Neuronal stem cell (in vitro differentiated cells): Measurements from ENCODE around the gene INTS6.

Experiments
- DNase-seq: peaks from one replicate; pipeline ENCODE4 v3.0.0-alpha.2; 2013; ENCODE audit warnings: low spot score
- H2AFZ ChIP-seq: one replicate; pipeline ENCODE4 v1.6.1; 2013; ENCODE audit warnings: mild to moderate bottlenecking, low read length, inconsistent platforms
- H2AK5ac ChIP-seq: 2 replicates; pipeline ENCODE4 v1.6.1; 2013; ENCODE audit warnings: low read depth, mild to moderate bottlenecking, inconsistent platforms, low read length, moderate library complexity, mixed read lengths
- H2BK120ac ChIP-seq: 2 replicates; pipeline ENCODE4 v1.6.1; 2013; ENCODE audit warnings: low read depth, mild to moderate bottlenecking, inconsistent platforms, low read length, moderate library complexity, mixed read lengths
- H2BK12ac ChIP-seq: one replicate; pipeline ENCODE4 v1.6.1; 2013; ENCODE audit warnings: low read length, inconsistent platforms
- H2BK15ac ChIP-seq: 2 replicates; pipeline ENCODE4 v1.6.1; 2013; ENCODE audit warnings: mild to moderate bottlenecking, low read length, inconsistent platforms, mixed read lengths
- H2BK5ac ChIP-seq: one replicate; pipeline ENCODE4 v1.6.1; 2013; ENCODE audit warnings: inconsistent platforms, mild to moderate bottlenecking, low read length, moderate library complexity
- H3K14ac ChIP-seq: one replicate; pipeline ENCODE4 v1.6.1; 2013; ENCODE audit warnings: low read length, inconsistent platforms
- H3K18ac ChIP-seq: 2 replicates; pipeline ENCODE4 v1.6.1; 2013; ENCODE audit warnings: low read length, inconsistent platforms
- H3K23ac ChIP-seq: 2 replicates; pipeline ENCODE4 v1.6.1; 2013; ENCODE audit warnings: low read depth, mild to moderate bottlenecking, mixed read lengths, low read length, inconsistent platforms; ENCODE audit not compliant: poor library complexity
- H3K27ac ChIP-seq: replicated peaks from 3 replicates; pipeline ENCODE4 v1.5.1; 2013; ENCODE audit warnings: low read length, inconsistent platforms
- H3K27me3 ChIP-seq, 3 experiments: 2 replicates each; pipeline ENCODE4 v1.6.1; 2013; ENCODE audit warnings: low read length in 3 of 3, mild to moderate bottlenecking in 2 of 3, inconsistent platforms in 1 of 3, low read depth in 1 of 3, mixed read lengths in 1 of 3, moderate library complexity in 1 of 3; ENCODE audit not compliant: control insufficient read depth in 3 of 3, insufficient read depth in 3 of 3
- H3K36me3 ChIP-seq, 2 donors: replicated peaks in 1 of 2; 2 replicates each; pipeline ENCODE4 v1.6.1; 2013; ENCODE audit warnings: low read length in 2 of 2; ENCODE audit not compliant: control insufficient read depth in 2 of 2, insufficient read depth in 2 of 2
- H3K4ac ChIP-seq: 2 replicates; pipeline ENCODE4 v1.6.1; 2013; ENCODE audit warnings: inconsistent platforms, mild to moderate bottlenecking, low read length, moderate library complexity
- H3K4me1 ChIP-seq, 2 donors: 1 replicate in 1 of 2; 2 replicates in 1 of 2; pipeline ENCODE4 v1.6.1; 2013; ENCODE audit warnings: low read length in 2 of 2, low read depth in 1 of 2; ENCODE audit not compliant: control insufficient read depth in 2 of 2, insufficient read depth in 1 of 2
- H3K4me2 ChIP-seq: one replicate; pipeline ENCODE4 v1.6.1; 2013; ENCODE audit warnings: mild to moderate bottlenecking, low read length, inconsistent platforms; ENCODE audit not compliant: insufficient read depth, poor library complexity, severe bottlenecking
- H3K4me3 ChIP-seq, 2 donors: 2 replicates each; pipeline ENCODE4 v1.5.1; 2013; ENCODE audit warnings: low read length in 2 of 2, mild to moderate bottlenecking in 2 of 2, inconsistent platforms in 1 of 2, moderate library complexity in 1 of 2
- H3K79me1 ChIP-seq: one replicate; pipeline ENCODE4 v1.6.1; 2013; ENCODE audit warnings: low read depth, mild to moderate bottlenecking, inconsistent platforms, low read length, moderate library complexity
- H3K9ac ChIP-seq: one replicate; pipeline ENCODE4 v1.6.1; 2013; ENCODE audit warnings: mild to moderate bottlenecking, low read depth, low read length, inconsistent platforms; ENCODE audit not compliant: poor library complexity
- H3K9me3 ChIP-seq, 2 donors: replicated peaks in 1 of 2; 2 replicates each; pipeline versions ENCODE3 to v1.6.1; 2013; ENCODE audit warnings: low read length in 2 of 2, mild to moderate bottlenecking in 2 of 2, inconsistent platforms in 1 of 2, low read depth in 1 of 2, mixed read lengths in 1 of 2, moderate library complexity in 1 of 2; ENCODE audit not compliant: control insufficient read depth in 2 of 2, insufficient read depth in 1 of 2
- H4K8ac ChIP-seq: one replicate; pipeline ENCODE4 v1.6.1; 2013; ENCODE audit warnings: low read depth, mild to moderate bottlenecking, inconsistent platforms, low read length, moderate library complexity
- H4K91ac ChIP-seq: one replicate; pipeline ENCODE4 v1.6.1; 2013; ENCODE audit warnings: low read length, low read depth, mild to moderate bottlenecking, inconsistent platforms; ENCODE audit not compliant: poor library complexity
- WGBS, 2 donors: extraction: QIAGEN DNeasy Blood & Tissue Kit; methylation state at CpG; one replicate each; pipeline ENCODE4 v1.1.7; 2013; ENCODE audit warnings: missing lambda C conversion rate in 2 of 2, mixed read lengths in 1 of 2; ENCODE audit not compliant: insufficient read length in 2 of 2, insufficient replicate concordance in 1 of 2; ENCODE audit errors: extremely low coverage in 2 of 2; 5-methylcytosine and 5-hydroxymethylcytosine counted together

Gene INTS6

DNA sequence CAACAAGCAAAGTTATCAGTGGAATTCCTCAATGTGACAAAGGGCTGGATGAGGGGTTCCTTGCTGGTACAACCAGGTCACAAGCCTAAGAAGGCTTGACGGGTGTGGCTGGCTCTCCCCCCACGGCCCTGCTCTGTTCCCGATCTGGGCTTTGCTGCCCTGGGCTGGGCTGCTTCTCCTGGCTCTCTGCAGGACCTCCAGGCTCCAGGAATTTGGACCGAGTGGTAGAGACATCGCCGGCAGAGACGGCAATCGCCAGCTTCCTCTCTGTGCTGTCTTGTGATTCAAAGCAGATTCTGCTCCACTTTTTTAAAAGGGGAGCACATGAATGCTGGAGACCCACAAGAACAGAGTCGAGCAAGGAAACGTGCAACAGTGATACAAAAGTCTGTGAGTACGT lies 113.5 kb downstream of the INTS6 start, which contains the start of gene SERPINE3:
SERPINE3 (plus strand) TSS at position 338 of the 400 bp plus-strand sequence. CDS start 1,401 bp downstream, outside the sequence.
- Histone ChIP-seq H2BK120ac (no peak within 1 kb of the TSS), H3K4me1 (no peaks in the 10 kb centered on the region), H3K9me3 (peaks cover 0 to 1% of the 10 kb centered on the region in 2 donors), H3K4me2 (no peak within 1 kb of the TSS), H3K4ac (no peak within 1 kb of the TSS), H4K8ac (no peak within 1 kb of the TSS), H3K27me3 (no peaks in the 10 kb centered on the region), H3K27ac (no peak within 1 kb of the TSS), H4K91ac (no peak within 1 kb of the TSS), H3K79me1 (peaks cover 2% of the 10 kb centered on the region), H3K18ac (no peak within 1 kb of the TSS), H2BK12ac (no peak within 1 kb of the TSS), H3K9ac (no peak within 1 kb of the TSS), H2AK5ac (no peak within 1 kb of the TSS), H3K14ac (no peak within 1 kb of the TSS), H2BK15ac (no peak within 1 kb of the TSS), H2BK5ac (no peak within 1 kb of the TSS), H2AFZ (no peak within 1 kb of the TSS), H3K4me3 (no peak within 1 kb of the TSS), H3K36me3 (no peaks in the 10 kb centered on the region), H3K23ac (no peak within 1 kb of the TSS)
- WGBS, 2 donors: no CpG with 5 or more reads among the region's 11 CpGs
- DNase-seq: no peak

DNA sequence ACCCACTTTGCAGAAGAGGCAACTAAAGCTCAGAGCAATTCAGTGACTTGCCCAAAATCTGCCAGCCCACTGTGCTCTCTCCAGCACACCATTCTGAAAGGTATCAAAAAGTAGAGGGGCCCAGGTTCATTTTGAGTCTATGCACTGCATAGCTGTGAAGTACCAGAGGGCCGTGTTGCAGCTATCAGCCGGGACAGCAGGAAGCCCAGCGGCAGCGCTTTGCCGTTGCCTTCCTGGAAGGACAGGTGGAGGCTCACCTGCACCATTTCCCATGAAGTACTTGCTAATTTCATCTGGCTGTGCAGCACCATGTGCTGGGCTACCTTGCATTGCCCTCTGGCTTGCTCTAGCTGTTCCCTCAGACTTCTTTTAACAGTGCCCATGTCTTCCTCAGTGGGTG lies 116.1 kb downstream of the INTS6 start:
- Histone ChIP-seq H3K9me3 (peaks cover 0 to 1% of the 10 kb centered on the region in 2 donors), H3K23ac (no peak overlapping the region), H2AK5ac (no peak overlapping the region), H3K4me3 (no peak overlapping the region), H4K8ac (no peak overlapping the region), H3K14ac (no peak overlapping the region), H2AFZ (no peak overlapping the region), H3K36me3 (no peaks in the 10 kb centered on the region), H3K18ac (no peak overlapping the region), H3K27me3 (no peaks in the 10 kb centered on the region), H2BK12ac (no peak overlapping the region), H3K4ac (no peak overlapping the region), H3K4me1 (no peaks in the 10 kb centered on the region), H3K27ac (no peak overlapping the region), H2BK120ac (no peak overlapping the region), H2BK5ac (no peak overlapping the region), H3K9ac (no peak overlapping the region), H2BK15ac (no peak overlapping the region), H3K4me2 (no peak overlapping the region), H3K79me1 (peaks cover 2% of the 10 kb centered on the region), H4K91ac (no peak overlapping the region)
- no peak for DNase-seq
- no CpG with 5 or more reads among the region's 5 CpGs for WGBS, 2 donors

DNA sequence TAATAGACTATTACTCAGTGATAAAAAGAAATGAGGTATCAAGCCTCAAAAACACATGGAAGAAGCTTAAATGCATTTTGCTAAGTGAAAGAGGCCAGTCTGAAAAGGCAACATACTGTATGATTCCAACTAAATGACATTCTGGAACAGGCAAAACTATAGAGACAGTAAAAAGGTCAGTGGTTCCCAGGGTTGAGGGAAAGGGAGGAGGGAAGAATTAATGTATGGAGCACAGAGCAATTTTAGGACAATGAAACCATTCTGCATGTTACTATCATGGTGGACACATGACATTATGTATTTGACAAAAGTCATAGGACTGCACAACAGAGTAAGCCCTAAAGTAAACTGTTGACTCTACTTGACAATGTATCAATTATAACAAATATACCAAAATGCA lies 119.0 kb downstream of the INTS6 start:
- Histone ChIP-seq H2BK5ac (no peak overlapping the region), H3K36me3 (no peaks in the 10 kb centered on the region), H4K8ac (no peak overlapping the region), H2BK120ac (no peak overlapping the region), H3K27ac (no peak overlapping the region), H3K9ac (no peak overlapping the region), H3K18ac (no peak overlapping the region), H3K4me1 (peaks cover 0 to 3% of the 10 kb centered on the region in 2 donors), H3K4ac (no peak overlapping the region), H3K27me3 (no peaks in the 10 kb centered on the region), H2AK5ac (no peak overlapping the region), H3K79me1 (peaks cover 2% of the 10 kb centered on the region), H3K4me3 (no peak overlapping the region), H3K4me2 (no peak overlapping the region), H2AFZ (no peak overlapping the region), H2BK15ac (no peak overlapping the region), H3K9me3 (peaks cover 0 to 1% of the 10 kb centered on the region in 2 donors), H2BK12ac (no peak overlapping the region), H3K14ac (no peak overlapping the region), H3K23ac (no peak overlapping the region), H4K91ac (no peak overlapping the region)
- no peak for DNase-seq

DNA sequence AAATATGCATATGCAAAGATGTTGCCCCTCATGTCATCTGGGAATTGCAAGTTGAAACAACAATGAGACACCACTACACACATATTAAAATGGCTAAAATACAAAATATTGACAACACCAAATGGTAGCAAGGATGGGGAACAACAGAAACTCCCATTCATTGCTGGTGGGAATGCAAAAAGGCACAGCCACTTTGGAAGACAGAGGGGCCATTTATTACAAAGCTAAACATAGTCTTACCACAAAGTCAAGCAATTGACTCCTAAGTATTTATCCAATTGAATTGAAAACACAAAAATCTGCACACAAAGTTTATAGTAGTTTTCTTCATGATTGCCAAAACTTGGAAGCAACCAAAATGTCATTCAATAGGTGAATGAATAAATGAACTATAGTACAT lies 119.4 kb downstream of the INTS6 start:
- no peak overlapping the region for H3K9ac ChIP-seq
- H2BK15ac ChIP-seq: no peak overlapping the region
- H2BK120ac ChIP-seq: no peak overlapping the region
- no peak overlapping the region for H3K4ac ChIP-seq
- H4K91ac ChIP-seq: no peak overlapping the region
- no peak for DNase-seq
- no peak overlapping the region for H2BK12ac ChIP-seq
- no peak overlapping the region for H3K4me2 ChIP-seq
- H2AK5ac ChIP-seq: no peak overlapping the region
- H3K18ac ChIP-seq: no peak overlapping the region
- H3K23ac ChIP-seq: no peak overlapping the region
- H3K14ac ChIP-seq: no peak overlapping the region
- H2BK5ac ChIP-seq: no peak overlapping the region
- H2AFZ ChIP-seq: no peak overlapping the region
- H3K4me3 ChIP-seq: no peak overlapping the region
- no peaks in the 10 kb centered on the region for H3K27me3 ChIP-seq
- peaks cover 2% of the 10 kb centered on the region for H3K79me1 ChIP-seq
- H4K8ac ChIP-seq: no peak overlapping the region
- H3K27ac ChIP-seq: no peak overlapping the region
- peaks cover 0 to 3% of the 10 kb centered on the region in 2 donors for H3K4me1 ChIP-seq
- no peaks in the 10 kb centered on the region for H3K36me3 ChIP-seq
- H3K9me3 ChIP-seq: peaks cover 0 to 1% of the 10 kb centered on the region in 2 donors
